ENCODE results near the gene FAM177B. TPM values are rescaled to one million over a fixed set of nuclear protein-coding genes. Genes with fewer than 3 reads are reported as not detected.

Gene FAM177B
- total RNA-seq, result under 1 TPM; 0.40 to 0.66 TPM
- polyA plus RNA-seq (ENCODE audit: insufficient read length in 2 of 2), result under 1 TPM in 1 of 2 donors, not detected in 1; 0.08 TPM
- long read RNA-seq, donor 1, result 0 reads
- long read RNA-seq, donor 2, result 0 reads
- long read RNA-seq, donor 3, result 0 reads
- long read RNA-seq, donor 4, result 0 reads

- no peaks in the 10 kb centered on the region for H3K36me3 ChIP-seq (ENCODE audit: control insufficient read depth, insufficient read depth, low read length)
- no peaks in the 10 kb centered on the region for H3K9me3 ChIP-seq (ENCODE audit: control insufficient read depth, insufficient read depth, low read length)
- WGBS (ENCODE audit: insufficient coverage), result no CpG with 5 or more reads among the region's 1 CpG
- H3K4me3 ChIP-seq (ENCODE audit: low read depth, low read length), result no peak within 1 kb of the TSS
- no peak within 1 kb of the TSS for H3K27ac ChIP-seq (ENCODE audit: low read depth, low read length)
- no peak for DNase-seq (ENCODE audit: low read depth in 4 of 6, low spot score in 6 of 6)
- H3K4me1 ChIP-seq (ENCODE audit: control insufficient read depth, insufficient read depth, low read length), result no peaks in the 10 kb centered on the region
- H3K27me3 ChIP-seq (ENCODE audit: control insufficient read depth, insufficient read depth, low read length), result no peaks in the 10 kb centered on the region
These were observed at the start of gene FAM177B for GRCh38 chr1:222736972-222737371. Gene FAM177B, plus strand, starts transcription at chr1:222737202. Its CDS starts 9,344 bp downstream, at chr1:222746546.

DNA sequence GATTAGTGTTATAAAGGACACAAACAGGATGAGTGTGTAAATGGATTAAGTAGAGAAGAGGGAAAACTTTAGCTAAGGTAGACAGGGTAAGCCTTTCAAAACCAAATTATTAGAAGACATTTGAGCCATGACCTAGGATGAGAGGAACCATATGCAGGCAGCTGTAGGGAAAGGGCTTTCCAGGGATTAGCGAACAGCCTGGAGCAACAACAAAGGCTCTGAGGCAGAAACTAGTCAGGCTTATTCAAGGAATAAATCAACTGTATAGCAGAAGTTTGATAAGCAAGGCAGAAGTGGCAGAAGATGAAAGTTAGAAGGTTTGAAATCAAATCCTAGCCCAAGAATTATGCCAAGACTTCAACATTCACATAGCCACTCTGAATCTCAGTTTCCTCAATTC is 46.0 kb upstream of the FAM177B start:
- peaks cover 5% of the 10 kb centered on the region for H3K36me3 ChIP-seq (ENCODE audit: control insufficient read depth, insufficient read depth, low read length)
- H3K27me3 ChIP-seq (ENCODE audit: control insufficient read depth, insufficient read depth, low read length), result no peaks in the 10 kb centered on the region
- no peaks in the 10 kb centered on the region for H3K4me1 ChIP-seq (ENCODE audit: control insufficient read depth, insufficient read depth, low read length)
- no peak overlapping the region for H3K4me3 ChIP-seq (ENCODE audit: low read depth, low read length)
- no peak for DNase-seq (ENCODE audit: low read depth in 4 of 6, low spot score in 6 of 6)
- no peak overlapping the region for H3K27ac ChIP-seq (ENCODE audit: low read depth, low read length)
- no peaks in the 10 kb centered on the region for H3K9me3 ChIP-seq (ENCODE audit: control insufficient read depth, insufficient read depth, low read length)
- WGBS (ENCODE audit: insufficient coverage), result 88% methylated on average over 1 of the region's 1 CpG

- H3K4me3 ChIP-seq (ENCODE audit: low read depth, low read length), result no peak overlapping the region
- H3K27me3 ChIP-seq (ENCODE audit: control insufficient read depth, insufficient read depth, low read length), result no peaks in the 10 kb centered on the region
- no peak for DNase-seq (ENCODE audit: low read depth in 4 of 6, low spot score in 6 of 6)
- no peaks in the 10 kb centered on the region for H3K4me1 ChIP-seq (ENCODE audit: control insufficient read depth, insufficient read depth, low read length)
- H3K9me3 ChIP-seq (ENCODE audit: control insufficient read depth, insufficient read depth, low read length), result no peaks in the 10 kb centered on the region
- H3K27ac ChIP-seq (ENCODE audit: low read depth, low read length), result no peak overlapping the region
- 94% methylated on average over 4 of the region's 5 CpGs for WGBS (ENCODE audit: insufficient coverage)
- H3K36me3 ChIP-seq (ENCODE audit: control insufficient read depth, insufficient read depth, low read length), result peaks cover 3% of the 10 kb centered on the region
These were observed 42.1 kb upstream of the FAM177B start for GRCh38 chr1:222694927-222695326.

DNA sequence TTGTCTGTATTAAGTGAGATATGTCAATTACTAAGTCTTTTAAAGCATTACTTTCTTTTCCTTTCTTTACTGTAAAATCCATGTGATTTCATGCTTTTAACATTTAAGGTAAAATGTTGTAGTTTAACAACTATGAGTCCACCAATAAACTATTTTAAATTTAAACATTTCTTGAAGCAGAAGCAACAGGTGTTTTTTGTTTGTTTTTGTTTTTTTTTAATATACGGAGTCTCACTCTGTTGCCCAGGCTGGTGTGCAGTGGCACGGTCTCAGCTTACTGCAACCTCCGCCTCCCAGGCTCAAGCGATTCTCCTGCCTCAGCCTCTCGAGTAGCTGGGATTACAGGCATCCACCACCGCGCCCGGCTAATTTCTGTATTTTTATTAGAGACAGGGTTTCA is 40.3 kb upstream of the FAM177B start:
- H3K9me3 ChIP-seq (ENCODE audit: control insufficient read depth, insufficient read depth, low read length), result no peaks in the 10 kb centered on the region
- no peak overlapping the region for H3K4me3 ChIP-seq (ENCODE audit: low read depth, low read length)
- H3K36me3 ChIP-seq (ENCODE audit: control insufficient read depth, insufficient read depth, low read length), result peaks cover 14% of the 10 kb centered on the region
- WGBS (ENCODE audit: insufficient coverage), result 100% methylated on average over 4 of the region's 8 CpGs
- H3K4me1 ChIP-seq (ENCODE audit: control insufficient read depth, insufficient read depth, low read length), result no peaks in the 10 kb centered on the region
- DNase-seq (ENCODE audit: low read depth in 4 of 6, low spot score in 6 of 6), result no peak
- no peak overlapping the region for H3K27ac ChIP-seq (ENCODE audit: low read depth, low read length)
- no peaks in the 10 kb centered on the region for H3K27me3 ChIP-seq (ENCODE audit: control insufficient read depth, insufficient read depth, low read length)

GRCh38 chr1:222697203-222697602 is 39.8 kb upstream of the FAM177B start:
- Histone ChIP-seq H3K4me1 (ENCODE audit: control insufficient read depth, insufficient read depth, low read length) (no peaks in the 10 kb centered on the region), H3K27me3 (ENCODE audit: control insufficient read depth, insufficient read depth, low read length) (no peaks in the 10 kb centered on the region), H3K9me3 (ENCODE audit: control insufficient read depth, insufficient read depth, low read length) (no peaks in the 10 kb centered on the region), H3K27ac (ENCODE audit: low read depth, low read length) (no peak overlapping the region), H3K36me3 (ENCODE audit: control insufficient read depth, insufficient read depth, low read length) (peaks cover 14% of the 10 kb centered on the region), H3K4me3 (ENCODE audit: low read depth, low read length) (no peak overlapping the region)
- no CpG with 5 or more reads among the region's 2 CpGs for WGBS (ENCODE audit: insufficient coverage)
- no peak for DNase-seq (ENCODE audit: low read depth in 4 of 6, low spot score in 6 of 6)

DNA sequence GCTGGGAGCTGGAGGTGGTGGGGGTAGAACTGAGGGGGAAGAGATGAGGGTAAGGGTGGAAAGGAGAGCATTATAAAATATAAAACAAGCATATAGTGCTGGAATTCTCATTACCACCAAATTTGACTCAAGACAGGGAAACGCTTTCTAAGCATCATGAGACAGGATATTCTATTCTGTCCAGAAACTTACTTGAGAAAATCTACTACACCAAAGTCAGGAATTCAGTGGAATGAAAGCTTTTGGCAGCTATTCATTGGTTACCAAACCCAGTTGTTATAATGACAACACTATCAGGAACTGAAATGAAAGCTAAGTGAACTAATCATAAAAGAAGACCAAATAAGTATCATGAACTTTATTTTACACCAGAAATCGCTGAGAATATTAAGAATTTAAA is 39.2 kb upstream of the FAM177B start:
- H3K4me1 ChIP-seq (ENCODE audit: control insufficient read depth, insufficient read depth, low read length), result no peaks in the 10 kb centered on the region
- H3K9me3 ChIP-seq (ENCODE audit: control insufficient read depth, insufficient read depth, low read length), result no peaks in the 10 kb centered on the region
- no peak overlapping the region for H3K27ac ChIP-seq (ENCODE audit: low read depth, low read length)
- H3K27me3 ChIP-seq (ENCODE audit: control insufficient read depth, insufficient read depth, low read length), result no peaks in the 10 kb centered on the region
- no peak for DNase-seq (ENCODE audit: low read depth in 4 of 6, low spot score in 6 of 6)
- WGBS (ENCODE audit: insufficient coverage), result no CpG with 5 or more reads among the region's 2 CpGs
- H3K36me3 ChIP-seq (ENCODE audit: control insufficient read depth, insufficient read depth, low read length), result peaks cover 14% of the 10 kb centered on the region
- H3K4me3 ChIP-seq (ENCODE audit: low read depth, low read length), result no peak overlapping the region

DNA sequence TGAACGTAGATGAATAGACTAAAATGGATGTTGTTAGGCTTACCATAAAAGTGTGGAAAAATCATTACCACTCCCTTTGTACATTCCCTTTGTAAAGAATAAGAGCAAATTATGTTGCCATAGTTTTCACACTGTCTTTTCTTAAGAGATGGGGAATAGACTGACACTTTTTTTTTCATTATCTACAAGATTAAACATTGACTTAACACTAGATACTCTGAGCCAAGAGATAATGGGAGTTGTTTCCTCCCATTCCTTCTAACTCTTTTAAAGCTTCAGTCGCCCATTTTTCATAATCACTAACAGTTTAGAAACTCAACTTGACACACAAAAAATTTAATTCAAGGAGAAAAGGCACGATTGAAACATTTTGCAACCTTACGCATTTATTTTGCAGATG is 34.8 kb upstream of the FAM177B start:
- H3K4me1 ChIP-seq (ENCODE audit: control insufficient read depth, insufficient read depth, low read length), result no peaks in the 10 kb centered on the region
- DNase-seq (ENCODE audit: low read depth in 4 of 6, low spot score in 6 of 6), result no peak
- H3K9me3 ChIP-seq (ENCODE audit: control insufficient read depth, insufficient read depth, low read length), result peaks cover 3% of the 10 kb centered on the region
- WGBS (ENCODE audit: insufficient coverage), result 100% methylated on average over 1 of the region's 4 CpGs
- H3K36me3 ChIP-seq (ENCODE audit: control insufficient read depth, insufficient read depth, low read length), result peaks cover 14% of the 10 kb centered on the region
- no peak overlapping the region for H3K4me3 ChIP-seq (ENCODE audit: low read depth, low read length)
- no peaks in the 10 kb centered on the region for H3K27me3 ChIP-seq (ENCODE audit: control insufficient read depth, insufficient read depth, low read length)
- H3K27ac ChIP-seq (ENCODE audit: low read depth, low read length), result no peak overlapping the region

- no CpG with 5 or more reads among the region's 1 CpG for WGBS (ENCODE audit: insufficient coverage)
- no peak overlapping the region for H3K27ac ChIP-seq (ENCODE audit: low read depth, low read length)
- H3K4me3 ChIP-seq (ENCODE audit: low read depth, low read length), result no peak overlapping the region
- no peaks in the 10 kb centered on the region for H3K4me1 ChIP-seq (ENCODE audit: control insufficient read depth, insufficient read depth, low read length)
- H3K9me3 ChIP-seq (ENCODE audit: control insufficient read depth, insufficient read depth, low read length), result peaks cover 3% of the 10 kb centered on the region
- H3K36me3 ChIP-seq (ENCODE audit: control insufficient read depth, insufficient read depth, low read length), result peaks cover 13% of the 10 kb centered on the region
- no peak for DNase-seq (ENCODE audit: low read depth in 4 of 6, low spot score in 6 of 6)
- H3K27me3 ChIP-seq (ENCODE audit: control insufficient read depth, insufficient read depth, low read length), result no peaks in the 10 kb centered on the region
These were observed 32.7 kb upstream of the FAM177B start for GRCh38 chr1:222704260-222704659.

GRCh38 chr1:222706815-222707214 is 30.2 kb upstream of the FAM177B start:
- WGBS (ENCODE audit: insufficient coverage), result no CpG with 5 or more reads among the region's 4 CpGs
- no peaks in the 10 kb centered on the region for H3K27me3 ChIP-seq (ENCODE audit: control insufficient read depth, insufficient read depth, low read length)
- no peak for DNase-seq (ENCODE audit: low read depth in 4 of 6, low spot score in 6 of 6)
- no peak overlapping the region for H3K4me3 ChIP-seq (ENCODE audit: low read depth, low read length)
- H3K27ac ChIP-seq (ENCODE audit: low read depth, low read length), result no peak overlapping the region
- peaks cover 4% of the 10 kb centered on the region for H3K4me1 ChIP-seq (ENCODE audit: control insufficient read depth, insufficient read depth, low read length)
- H3K36me3 ChIP-seq (ENCODE audit: control insufficient read depth, insufficient read depth, low read length), result peaks cover 2% of the 10 kb centered on the region
- peaks cover 3% of the 10 kb centered on the region for H3K9me3 ChIP-seq (ENCODE audit: control insufficient read depth, insufficient read depth, low read length)

GRCh38 chr1:222709700-222710153 is 27.3 kb upstream of the FAM177B start:
- Histone ChIP-seq H3K4me1 (ENCODE audit: control insufficient read depth, insufficient read depth, low read length) (peaks cover 11% of the 10 kb centered on the region), H3K27ac (ENCODE audit: low read depth, low read length) (no peak overlapping the region), H3K9me3 (ENCODE audit: control insufficient read depth, insufficient read depth, low read length) (no peaks in the 10 kb centered on the region), H3K36me3 (ENCODE audit: control insufficient read depth, insufficient read depth, low read length) (peaks cover 2% of the 10 kb centered on the region), H3K4me3 (ENCODE audit: low read depth, low read length) (no peak overlapping the region), H3K27me3 (ENCODE audit: control insufficient read depth, insufficient read depth, low read length) (no peaks in the 10 kb centered on the region)
- 65% methylated on average over 3 of the region's 5 CpGs for WGBS (ENCODE audit: insufficient coverage)
- DNase-seq (ENCODE audit: low read depth in 4 of 6, low spot score in 6 of 6), result no peak
